ENCODE data around the gene MPRIP.

Gene MPRIP

GRCh38 chr17:17081304-17081940 lies 39.2 kb downstream of the MPRIP start:
- H3K27ac ChIP-seq (ENCODE audit: low read length), result no peak overlapping the region
- H3K4me2 ChIP-seq (ENCODE audit: insufficient read depth, low read length), result no peak overlapping the region
- ATAC-seq (ENCODE audit: insufficient read depth, low read depth) (no peak), DNase-seq (no peak)
- no peak overlapping the region for H3K9ac ChIP-seq (ENCODE audit: low read depth, low read length)
- no peak for TF ChIP-seq CTCF (IDR thresholded peaks at IDR 0.05; ENCODE audit: borderline replicate concordance, extremely low read depth, low read length, poor library complexity, severe bottlenecking)
- no peak for TF ChIP-seq EZH2 (IDR thresholded peaks at IDR 0.05; ENCODE audit: borderline replicate concordance, low read depth, low read length, severe bottlenecking)
- H4K20me1 ChIP-seq (ENCODE audit: insufficient read depth, low read length), result peaks cover 65% of the 10 kb centered on the region
- no peak overlapping the region for H3K4me3 ChIP-seq (ENCODE audit: low read depth in 1 of 2, low read length in 2 of 2)
- H3K9me3 ChIP-seq (ENCODE audit: insufficient read depth, low read length, severe bottlenecking), result no peaks in the 10 kb centered on the region
- no peaks in the 10 kb centered on the region for H3K4me1 ChIP-seq (ENCODE audit: insufficient read depth, low read length)
- H3K36me3 ChIP-seq (ENCODE audit: insufficient read depth, low read length), result peaks cover 68% of the 10 kb centered on the region
- no peak overlapping the region for H2AFZ ChIP-seq (ENCODE audit: low read depth, low read length)
- peaks cover 75% of the 10 kb centered on the region for H3K79me2 ChIP-seq (ENCODE audit: insufficient read depth, low read length)
- H3K27me3 ChIP-seq (ENCODE audit: insufficient read depth, low read length, poor library complexity), result no peaks in the 10 kb centered on the region

- Histone ChIP-seq H3K9me3 (ENCODE audit: insufficient read depth, low read length, severe bottlenecking) (no peaks in the 10 kb centered on the region), H3K9ac (ENCODE audit: low read depth, low read length) (no peak overlapping the region), H3K4me1 (ENCODE audit: insufficient read depth, low read length) (no peaks in the 10 kb centered on the region), H3K27ac (ENCODE audit: low read length) (no peak overlapping the region), H3K36me3 (ENCODE audit: insufficient read depth, low read length) (peaks cover 67% of the 10 kb centered on the region), H4K20me1 (ENCODE audit: insufficient read depth, low read length) (peaks cover 71% of the 10 kb centered on the region), H3K4me3 (ENCODE audit: low read depth in 1 of 2, low read length in 2 of 2) (no peak overlapping the region), H3K27me3 (ENCODE audit: insufficient read depth, low read length, poor library complexity) (no peaks in the 10 kb centered on the region), H3K4me2 (ENCODE audit: insufficient read depth, low read length) (no peak overlapping the region), H3K79me2 (ENCODE audit: insufficient read depth, low read length) (peaks cover 74% of the 10 kb centered on the region), H2AFZ (ENCODE audit: low read depth, low read length) (no peak overlapping the region)
- TF ChIP-seq CTCF (IDR thresholded peaks at IDR 0.05; ENCODE audit: borderline replicate concordance, extremely low read depth, low read length, poor library complexity, severe bottlenecking) (no peak), EZH2 (IDR thresholded peaks at IDR 0.05; ENCODE audit: borderline replicate concordance, low read depth, low read length, severe bottlenecking) (no peak)
- no peak for DNase-seq
- ATAC-seq (ENCODE audit: insufficient read depth, low read depth), result no peak
Measured at GRCh38 chr17:17082878-17083277, 40.6 kb downstream of the MPRIP start.

DNA sequence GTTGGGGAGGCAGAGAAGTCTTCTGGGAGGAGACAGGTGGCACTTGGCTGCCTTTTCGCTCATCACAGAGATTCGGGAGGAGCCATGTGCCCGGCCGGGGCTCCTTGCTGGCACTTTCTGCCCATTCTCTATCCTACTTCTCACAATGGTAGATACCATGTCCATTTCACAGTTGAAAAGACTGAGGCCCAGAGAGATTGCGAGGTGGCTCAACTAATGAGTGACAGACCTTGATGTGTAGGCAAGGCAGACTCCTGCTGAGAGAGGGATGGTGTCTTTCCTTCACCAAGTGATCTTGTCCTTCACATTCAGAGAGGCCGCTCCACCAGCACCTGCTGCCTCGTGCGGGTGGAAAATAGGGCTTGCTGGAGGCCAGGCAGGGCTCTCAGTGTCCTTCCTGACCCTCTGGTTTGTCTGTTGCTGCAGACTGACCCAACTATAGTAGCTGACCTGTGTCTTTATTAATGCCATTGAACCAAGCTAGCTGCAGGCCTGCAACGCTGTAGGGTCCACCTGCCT lies 42.1 kb downstream of the MPRIP start:
- TF ChIP-seq EZH2 (IDR thresholded peaks at IDR 0.05; ENCODE audit: borderline replicate concordance, low read depth, low read length, severe bottlenecking) (no peak), CTCF (IDR thresholded peaks at IDR 0.05; ENCODE audit: borderline replicate concordance, extremely low read depth, low read length, poor library complexity, severe bottlenecking) (no peak)
- Histone ChIP-seq H4K20me1 (ENCODE audit: insufficient read depth, low read length) (peaks cover 69% of the 10 kb centered on the region), H3K9me3 (ENCODE audit: insufficient read depth, low read length, severe bottlenecking) (no peaks in the 10 kb centered on the region), H3K27ac (ENCODE audit: low read length) (no peak overlapping the region), H3K9ac (ENCODE audit: low read depth, low read length) (no peak overlapping the region), H3K4me3 (ENCODE audit: low read depth in 1 of 2, low read length in 2 of 2) (no peak overlapping the region), H3K4me1 (ENCODE audit: insufficient read depth, low read length) (no peaks in the 10 kb centered on the region), H3K36me3 (ENCODE audit: insufficient read depth, low read length) (peaks cover 66% of the 10 kb centered on the region), H3K79me2 (ENCODE audit: insufficient read depth, low read length) (peaks cover 66% of the 10 kb centered on the region), H2AFZ (ENCODE audit: low read depth, low read length) (no peak overlapping the region), H3K4me2 (ENCODE audit: insufficient read depth, low read length) (no peak overlapping the region), H3K27me3 (ENCODE audit: insufficient read depth, low read length, poor library complexity) (no peaks in the 10 kb centered on the region)
- DNase-seq, result no peak
- no peak for ATAC-seq (ENCODE audit: insufficient read depth, low read depth)

All from DND-41 (cell line).